COLO829 (cell line): ENCODE results near the gene MPC2.
"Not testable (repeated sequence)": the region's sequence is repeated elsewhere in the genome, so short reads cannot be mapped to it uniquely, and the experiment has no call there.

Experiments used
- DNase-seq: peaks from one replicate; pipeline ENCODE4 v3.0.0; 2012; ENCODE audit warnings: low spot score

The MPC2 gene

GRCh38 chr1:167934426-167935215 is 2.3 kb downstream of the MPC2 start:
- peak; percentile 19 for DNase-seq

- DNase-seq = no peak
Measured at GRCh38 chr1:167933788-167934187, 3.1 kb downstream of the MPC2 start.

GRCh38 chr1:167929725-167930124 is 7.1 kb downstream of the MPC2 start:
- no peak for DNase-seq

DNA sequence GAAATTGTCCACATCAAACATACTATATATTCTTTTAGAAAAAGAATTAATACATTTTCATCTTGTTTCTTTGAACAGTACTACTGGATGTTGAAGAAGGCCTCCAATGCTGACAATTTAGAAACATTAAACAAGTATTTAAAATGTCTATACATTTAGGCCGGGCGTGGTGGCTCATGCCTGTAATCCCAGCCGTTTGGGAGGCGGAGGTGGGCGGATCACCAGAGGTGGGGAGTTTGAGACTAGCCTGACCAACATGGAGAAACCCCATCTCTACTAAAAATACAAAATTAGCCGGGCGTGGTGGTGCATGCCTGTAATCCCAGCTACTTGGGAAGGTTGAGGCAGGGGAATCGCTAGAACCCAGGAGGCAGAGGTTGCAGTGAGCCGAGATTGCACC is 8.0 kb downstream of the MPC2 start:
- DNase-seq = not testable (repeated sequence)

DNA sequence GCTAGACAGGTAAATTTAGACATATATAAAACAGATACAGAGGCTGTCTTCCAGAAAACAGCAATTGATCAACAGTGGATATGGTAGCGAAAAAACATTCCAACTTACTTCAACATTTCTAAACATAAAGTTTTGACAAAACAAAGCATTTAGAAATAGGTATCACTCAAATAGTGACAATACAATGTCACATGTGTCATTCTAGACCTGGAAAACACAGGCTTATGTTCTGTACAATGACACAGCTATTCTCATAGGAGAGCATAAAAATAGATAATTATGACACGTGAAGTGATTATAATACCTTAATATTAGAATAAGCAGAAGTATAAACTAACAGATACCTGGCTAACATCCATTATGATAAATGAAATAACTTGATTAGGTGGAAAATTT is 8.4 kb downstream of the MPC2 start:
- DNase-seq = no peak

- DNase-seq = no peak
Measured at GRCh38 chr1:167927046-167927754, 9.7 kb downstream of the MPC2 start.

GRCh38 chr1:167926486-167926997 is 10.3 kb downstream of the MPC2 start:
- DNase-seq = no peak

- DNase-seq = no peak
Measured at GRCh38 chr1:167924543-167925231, 12.2 kb downstream of the MPC2 start.

GRCh38 chr1:167924102-167924501 is 12.8 kb downstream of the MPC2 start:
- no peak for DNase-seq

- no peak for DNase-seq
Measured at GRCh38 chr1:167923324-167924056, 13.4 kb downstream of the MPC2 start.

- DNase-seq = no peak
Measured at GRCh38 chr1:167922611-167923074, 14.2 kb downstream of the MPC2 start.

- no peak for DNase-seq
Measured at GRCh38 chr1:167922023-167922422, 14.8 kb downstream of the MPC2 start.

- no peak for DNase-seq
Measured at GRCh38 chr1:167916766-167917511, 19.9 kb downstream of the MPC2 start.

DNA sequence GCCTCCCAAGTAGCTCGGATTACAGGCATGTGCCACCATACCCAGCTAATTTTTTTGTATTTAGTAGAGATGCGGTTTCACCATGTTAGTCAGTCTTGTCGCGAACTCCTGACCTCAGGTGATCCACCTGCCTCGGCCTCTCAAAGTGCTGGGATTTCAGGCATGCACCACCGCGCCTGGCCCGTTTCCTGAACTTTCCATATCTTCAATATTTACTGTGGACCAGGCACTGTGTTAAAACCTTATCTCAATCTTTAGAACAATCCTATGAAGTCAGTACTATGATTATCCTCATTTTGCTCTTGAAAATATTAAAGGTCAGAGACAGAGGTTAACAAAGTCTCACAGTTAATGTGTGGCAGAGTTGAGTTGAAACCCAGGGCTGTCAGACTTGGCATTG is 21.3 kb downstream of the MPC2 start:
- DNase-seq = no peak

- DNase-seq = no peak
Measured at GRCh38 chr1:167913895-167914496, 22.9 kb downstream of the MPC2 start, which contains the start of gene ADCY10. Gene ADCY10, minus strand, starts transcription at chr1:167914134. Its CDS starts 8,994 bp downstream, at chr1:167905140.

- no peak for DNase-seq
Measured at GRCh38 chr1:167912294-167912693, 24.6 kb downstream of the MPC2 start.

DNA sequence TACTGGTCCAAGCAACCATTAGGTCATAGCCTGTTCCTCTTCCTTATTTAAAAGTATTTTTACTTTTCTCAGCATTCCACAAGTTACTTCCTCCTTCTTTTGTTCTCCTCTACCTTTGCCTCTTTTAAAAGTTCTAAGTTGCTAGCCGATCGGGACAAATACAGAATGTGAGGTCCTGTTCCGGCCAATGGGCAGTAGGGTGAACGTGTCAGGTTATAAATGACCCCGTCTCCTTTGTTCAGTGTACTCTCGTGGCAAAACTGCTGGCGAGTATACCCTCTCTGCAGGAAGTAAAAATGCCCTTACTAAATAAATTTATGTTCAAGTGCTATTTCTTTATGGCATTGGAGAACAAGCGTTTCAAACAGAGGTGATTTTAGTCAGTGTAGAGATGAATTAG is 25.5 kb downstream of the MPC2 start:
- no peak for DNase-seq

DNA sequence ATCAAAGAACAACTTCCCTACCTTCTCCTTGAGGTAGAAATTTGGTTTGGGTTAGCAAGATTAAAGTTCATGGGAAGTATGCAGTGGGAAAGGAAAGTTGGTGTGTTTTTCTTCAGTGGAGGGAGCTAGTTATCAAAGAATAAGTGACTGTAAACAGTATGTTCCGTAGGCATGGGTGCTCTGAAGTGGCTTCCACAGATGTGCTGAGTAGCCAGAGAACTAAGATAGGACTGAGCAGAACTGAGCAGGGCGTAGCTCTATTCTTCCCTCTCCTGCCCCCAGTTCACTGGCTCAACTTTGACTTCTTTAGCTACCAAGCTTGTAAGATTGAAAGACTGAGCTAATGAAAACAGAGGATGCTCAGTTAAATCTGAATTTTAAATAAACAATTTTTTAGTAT is 26.3 kb downstream of the MPC2 start:
- no peak for DNase-seq

GRCh38 chr1:167909691-167910180 is 27.1 kb downstream of the MPC2 start:
- DNase-seq = no peak

GRCh38 chr1:167905671-167906070 is 31.2 kb downstream of the MPC2 start:
- no peak for DNase-seq
